HG03139 (cell line): ENCODE data around the gene CYP8B1.
A peak's percentile ranks its signal among the peaks of the same experiment; 100 is the strongest.
"Not testable (repeated sequence)": the region's sequence is repeated elsewhere in the genome, so short reads cannot be mapped to it uniquely, and the experiment has no call there.

ENCODE experiments used
- ATAC-seq: cut with Tn5 transposase; IDR thresholded peaks from one replicate; pipeline ENCODE4 v1.9.1; 2021; ENCODE audit not compliant: unreplicated experiment

The CYP8B1 gene

DNA sequence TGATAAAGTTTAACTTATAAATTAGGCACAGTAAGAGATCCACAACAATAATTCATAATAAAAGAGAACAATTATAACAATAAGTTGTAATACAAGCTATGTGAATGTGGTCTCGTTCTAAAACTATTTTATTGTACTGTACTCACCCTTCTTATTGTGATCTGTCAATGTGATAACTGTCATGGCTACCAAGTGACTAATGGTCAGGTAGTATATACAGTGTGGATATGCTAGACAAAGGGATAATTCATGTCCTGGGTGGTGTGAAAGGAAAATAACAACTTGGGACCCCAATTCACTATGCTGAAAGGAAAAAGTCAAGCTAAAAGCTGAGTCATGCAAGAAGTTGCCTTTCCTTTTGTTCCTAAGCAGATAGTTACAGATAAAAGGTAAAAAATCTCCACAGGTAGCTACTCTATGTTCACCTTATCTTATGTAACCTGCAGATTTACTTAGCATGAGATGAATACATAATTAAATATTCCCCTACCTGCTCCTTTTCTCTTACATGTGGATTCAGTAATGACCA lies 10.7 kb upstream of the CYP8B1 start:
- ATAC-seq = no peak

GRCh38 chr3:42884324-42884723 lies 8.6 kb upstream of the CYP8B1 start:
- ATAC-seq = no peak

DNA sequence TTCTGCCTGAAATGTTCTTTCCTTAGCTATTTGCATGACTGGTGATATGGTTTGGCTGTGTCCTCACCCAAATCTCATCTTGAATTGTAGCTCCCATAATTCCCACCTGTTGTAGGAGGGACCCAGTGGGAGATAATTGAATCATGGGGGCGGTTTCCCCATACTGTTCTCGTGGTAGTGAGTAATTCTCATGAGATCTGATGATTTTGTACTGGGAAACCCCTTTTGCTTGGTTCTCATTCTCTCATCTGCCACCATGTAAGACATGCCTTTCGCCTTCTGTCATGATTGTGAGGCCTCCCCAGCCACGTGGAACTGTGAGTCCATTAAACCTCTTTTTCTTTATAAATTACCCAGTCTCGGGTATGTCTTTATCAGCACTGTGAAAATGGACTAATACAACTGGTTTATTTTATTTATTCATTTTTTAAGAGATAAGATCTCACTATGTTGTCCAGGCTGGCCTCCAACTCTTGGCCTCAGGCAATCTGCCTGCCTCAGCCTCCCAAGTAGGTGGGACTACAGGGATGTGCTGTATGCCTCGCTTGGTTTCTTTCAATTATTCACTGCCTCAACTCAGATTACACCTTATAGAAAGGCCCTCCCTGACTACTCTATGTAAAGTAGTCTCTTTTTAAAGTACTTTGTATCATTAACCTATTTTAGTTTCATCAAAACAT lies 7.7 kb upstream of the CYP8B1 start:
- ATAC-seq = not testable (repeated sequence)

DNA sequence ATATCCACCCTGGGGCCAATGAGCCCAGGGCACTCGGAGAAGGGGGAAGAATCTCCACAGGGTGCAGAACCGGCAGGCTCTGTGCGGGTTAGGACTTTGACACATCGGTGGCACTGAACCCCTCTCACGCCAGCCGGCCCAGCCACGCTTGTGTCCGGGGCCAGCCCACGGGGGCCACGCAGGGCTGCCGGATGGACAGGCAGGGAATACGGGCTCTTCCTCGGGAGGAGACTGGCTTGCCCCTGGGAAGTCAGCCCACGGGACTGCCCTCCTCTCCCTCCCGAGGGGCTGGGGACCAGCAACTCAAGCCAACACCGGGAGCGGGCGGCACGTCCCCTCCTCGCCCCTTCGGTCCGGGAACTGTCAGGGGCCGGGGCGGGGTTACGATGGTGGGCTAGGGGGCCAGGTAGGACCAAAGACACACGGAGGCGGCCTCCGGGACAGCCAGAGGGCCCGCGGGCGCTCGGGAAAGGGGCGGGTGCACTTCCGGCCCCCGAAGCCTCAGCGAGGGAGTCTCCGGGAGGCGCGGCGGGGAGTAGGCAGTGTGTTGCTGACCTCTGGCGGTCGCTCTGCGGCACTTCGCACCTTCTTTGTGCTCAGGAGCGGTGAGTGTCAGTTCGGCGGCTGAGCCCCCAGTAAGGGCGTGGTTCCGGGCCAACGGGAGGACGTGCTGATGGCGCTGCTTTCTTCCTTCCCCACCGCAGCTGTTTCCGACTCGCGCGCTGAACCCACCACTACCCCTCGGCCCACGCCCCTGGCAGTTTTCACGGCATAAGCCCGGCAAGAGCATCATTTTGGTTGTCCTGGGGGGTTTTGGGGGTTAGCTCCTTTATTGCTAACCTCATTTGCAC lies 5.1 kb upstream of the CYP8B1 start:
- ATAC-seq = peak; percentile 96

- ATAC-seq = no peak
Observed at GRCh38 chr3:42880183-42880582, 4.5 kb upstream of the CYP8B1 start.

GRCh38 chr3:42877881-42878280 lies 2.2 kb upstream of the CYP8B1 start:
- no peak for ATAC-seq

GRCh38 chr3:42876940-42877720 lies 1.5 kb upstream of the CYP8B1 start:
- no peak for ATAC-seq

DNA sequence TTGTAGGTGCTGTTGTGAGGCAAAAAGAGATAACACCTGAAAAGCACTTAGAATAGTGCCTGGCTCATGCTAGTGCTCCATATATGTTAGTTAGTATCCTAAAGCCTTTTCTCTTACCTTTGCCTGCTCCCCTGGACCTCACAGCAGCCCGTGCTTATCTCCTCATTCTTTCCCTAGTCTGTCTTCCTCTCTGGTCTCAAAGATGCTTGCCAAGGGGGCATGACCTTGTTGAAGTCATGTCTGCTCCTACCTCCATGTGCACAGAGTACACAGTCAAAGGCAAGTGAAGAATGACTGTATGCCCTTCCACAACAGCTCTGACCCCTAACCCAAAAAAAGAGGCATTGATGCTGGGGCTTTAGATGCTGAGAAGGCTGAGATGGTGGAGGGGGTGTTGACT lies 722 bp upstream of the CYP8B1 start:
- ATAC-seq = no peak

DNA sequence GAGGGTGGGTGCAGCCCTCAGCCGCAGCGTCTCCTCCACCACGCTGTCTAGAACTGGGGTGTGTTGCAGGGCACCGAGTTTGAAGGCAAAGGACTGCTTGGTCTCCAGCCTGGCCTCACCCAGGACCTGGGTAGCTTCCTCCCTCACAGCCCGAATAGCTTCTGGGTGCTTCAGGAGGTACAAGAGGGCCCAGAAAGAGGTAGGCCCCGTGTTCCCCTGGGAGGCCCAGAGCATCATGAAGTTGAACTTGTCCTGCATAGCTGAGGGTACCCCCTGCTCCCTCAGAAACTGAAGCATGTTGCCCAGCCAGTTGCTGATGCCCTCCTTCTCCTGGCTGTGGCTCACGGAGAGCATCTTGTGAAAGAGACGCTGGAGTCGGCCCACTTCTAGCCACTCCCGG lies 930 bp downstream of the CYP8B1 start:
- ATAC-seq = no peak

- no peak for ATAC-seq
Observed at GRCh38 chr3:42873221-42873982, 2.3 kb downstream of the CYP8B1 start.

GRCh38 chr3:42872718-42873117 lies 3.0 kb downstream of the CYP8B1 start:
- no peak for ATAC-seq

DNA sequence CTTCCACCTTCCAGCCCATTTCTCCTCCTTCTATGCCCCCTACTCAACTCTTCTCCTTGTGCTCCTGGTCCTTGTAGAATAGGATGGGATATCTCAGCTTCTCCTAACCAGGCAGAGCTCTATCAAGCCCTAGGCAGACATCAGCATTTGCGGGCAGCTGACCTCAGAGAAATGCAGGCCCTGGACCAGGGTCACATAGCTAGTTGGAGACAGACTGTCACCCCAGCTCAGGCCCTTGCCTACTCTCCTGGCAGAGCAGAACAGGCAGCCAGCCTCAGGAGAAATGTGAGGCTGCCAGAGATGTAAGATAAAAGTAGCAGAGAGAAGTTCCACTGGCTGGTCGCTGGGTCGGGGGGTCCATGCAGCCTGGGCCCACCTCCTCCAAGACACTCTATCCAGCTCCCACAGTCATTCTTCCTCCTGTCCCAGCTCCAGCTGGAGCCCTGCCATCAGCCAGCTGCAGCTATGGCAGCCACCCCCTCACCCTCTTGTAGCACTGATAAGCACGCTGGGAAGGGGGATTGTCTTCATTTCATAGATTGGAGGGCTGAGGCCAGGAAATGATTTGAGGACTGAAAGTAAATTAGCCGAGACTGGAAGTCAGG lies 4.0 kb downstream of the CYP8B1 start:
- no peak for ATAC-seq

- ATAC-seq = no peak
Observed at GRCh38 chr3:42868841-42869240, 6.8 kb downstream of the CYP8B1 start.

- ATAC-seq = no peak
Observed at GRCh38 chr3:42867138-42867537, 8.5 kb downstream of the CYP8B1 start.

GRCh38 chr3:42865256-42865655 lies 10.4 kb downstream of the CYP8B1 start:
- ATAC-seq = no peak

- ATAC-seq = no peak
Observed at GRCh38 chr3:42864321-42864950, 11.2 kb downstream of the CYP8B1 start.

DNA sequence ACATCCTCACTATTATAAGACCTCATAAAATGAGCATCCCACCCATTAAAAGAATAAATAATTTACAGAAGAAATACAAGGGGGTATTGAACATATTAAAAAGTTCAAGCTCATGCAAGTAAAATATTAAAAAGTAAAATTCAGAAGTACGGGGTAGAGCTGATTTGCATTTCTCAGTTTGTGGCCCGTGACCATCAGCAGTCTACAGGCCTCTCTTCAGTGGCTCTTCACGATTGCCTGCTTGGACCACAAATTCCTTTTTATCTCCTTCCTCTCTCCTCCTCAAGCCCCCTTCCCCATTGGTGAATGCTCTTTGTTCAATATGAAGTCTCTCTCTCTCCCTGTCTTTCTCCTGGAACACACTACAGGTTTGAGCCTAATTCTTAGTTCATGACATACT lies 19.1 kb downstream of the CYP8B1 start:
- no peak for ATAC-seq

DNA sequence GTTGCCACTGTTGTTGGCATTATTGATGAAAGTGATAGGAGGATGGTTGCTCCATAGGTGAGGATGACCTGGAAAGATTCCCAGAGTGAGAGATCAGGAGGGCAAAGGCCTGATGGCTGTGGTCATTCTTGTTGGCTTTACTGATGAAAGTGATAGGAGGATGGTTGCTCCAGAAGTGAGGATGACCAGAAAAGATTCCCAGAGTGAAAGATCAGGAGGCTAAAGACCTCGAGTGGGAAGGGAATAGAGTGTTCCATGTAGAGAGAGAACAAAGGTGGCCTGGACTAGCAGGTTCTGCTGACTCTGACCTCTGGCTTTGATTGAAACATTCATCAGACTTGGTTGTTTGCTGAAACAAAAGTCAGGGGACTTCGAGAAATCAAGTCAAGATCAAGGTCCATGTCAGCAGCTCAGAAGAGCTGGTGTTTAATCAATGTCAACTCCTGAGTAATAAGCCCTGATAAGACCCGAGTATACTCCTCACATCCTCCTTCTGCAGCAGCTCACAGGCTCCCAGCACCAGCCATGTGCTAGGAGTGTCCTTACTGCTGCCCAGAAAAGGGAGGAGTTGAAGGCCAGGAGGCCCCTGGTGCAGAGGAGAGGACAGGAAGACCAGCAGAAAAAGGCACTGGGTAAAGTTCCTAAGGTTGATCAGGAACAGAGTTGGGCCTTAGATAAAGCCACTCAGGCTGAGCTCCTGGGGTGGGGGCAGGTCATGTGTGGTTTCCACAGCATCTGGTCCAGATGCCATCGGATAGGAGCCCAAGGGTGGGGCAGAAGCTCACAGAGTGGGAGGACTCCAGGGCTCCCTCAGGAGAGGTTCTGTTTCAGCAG lies 19.9 kb downstream of the CYP8B1 start:
- ATAC-seq = no peak

DNA sequence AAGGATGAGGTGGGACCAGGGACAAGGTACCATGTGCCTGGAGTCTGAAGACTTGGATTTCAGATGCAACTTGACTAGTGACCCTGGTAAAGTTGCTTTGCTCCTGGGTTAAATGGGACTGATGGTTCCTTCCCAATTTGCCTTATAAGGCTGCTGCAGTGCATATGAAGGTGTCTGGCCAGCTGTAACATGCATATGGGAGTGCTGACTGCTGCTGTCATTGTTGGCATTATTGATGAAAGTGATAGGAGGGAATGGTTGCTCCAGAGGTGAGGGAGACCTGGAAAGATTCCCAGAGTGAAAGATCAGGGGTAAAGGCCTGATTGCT lies 20.5 kb downstream of the CYP8B1 start:
- no peak for ATAC-seq
